Upper lobe of left lung (tissue), 6 donors: Measurements from ENCODE around the gene PPRC1. TPM values are rescaled to one million over a fixed set of nuclear protein-coding genes. Genes with fewer than 3 reads are reported as not detected.

Experiments used
- ATAC-seq, 2 donors: fragments of 200-7000 bp; cut with Tn5 transposase; one replicate each; pipeline ENCODE4 v1.9.1; 2022; ENCODE audit warnings: mild to moderate bottlenecking in 2 of 2, moderate library complexity in 2 of 2; ENCODE audit not compliant: low FRiP score in 2 of 2
- DNase-seq, 2 donors: peaks; one replicate each; pipeline ENCODE4 v3.0.0-alpha.2; 2019 to 2020
- H3K27ac ChIP-seq, 4 donors: fragments of 200-600 bp; sonication (generic); one replicate each; pipeline ENCODE4 v1.5.1; 2016 to 2019
- H3K27me3 ChIP-seq, 4 donors: fragments of 200-600 bp; sonication (generic); one replicate each; pipeline ENCODE4 v1.5.1; 2017 to 2019
- H3K36me3 ChIP-seq, 4 donors: fragments of 200-600 bp; sonication (generic); one replicate each; pipeline ENCODE4 v1.5.1; 2016 to 2019
- H3K4me1 ChIP-seq, 4 donors: fragments of 200-600 bp; sonication (generic); one replicate each; pipeline ENCODE4 v1.5.1; 2018 to 2019
- H3K4me3 ChIP-seq, 4 donors: fragments of 200-600 bp; sonication (generic); one replicate each; pipeline ENCODE4 v1.5.1; 2017 to 2019; ENCODE audit warnings: mild to moderate bottlenecking in 2 of 4, moderate library complexity in 1 of 4
- H3K9me3 ChIP-seq, 4 donors: fragments of 200-600 bp; sonication (generic); one replicate each; pipeline ENCODE4 v1.5.1; 2018 to 2019
- EP300 ChIP-seq, 4 donors: sonication (generic); formaldehyde crosslinking; IDR thresholded peaks; one replicate each; pipeline ENCODE4 v1.5.1; 2017; ENCODE audit warnings: antibody characterized with exemption in 4 of 4, control low read depth in 2 of 4
- POLR2A ChIP-seq, 4 donors: fragments of 450-650 bp; IDR thresholded peaks; one replicate each; pipeline ENCODE4 v1.5.1; 2016 to 2017; ENCODE audit warnings: antibody characterized with exemption in 4 of 4, mild to moderate bottlenecking in 2 of 4
- POLR2AphosphoS5 ChIP-seq, 2 donors: sonication (generic); formaldehyde crosslinking; IDR thresholded peaks; one replicate each; pipeline ENCODE4 v1.5.1; 2017; ENCODE audit warnings: antibody characterized with exemption in 2 of 2
- WGBS, 2 donors: methylation state at CpG; one replicate each; pipeline ENCODE4 v1.1.5; 2017 to 2018; 5-methylcytosine and 5-hydroxymethylcytosine counted together
- total RNA-seq, 6 donors: library from RNA; depleted of rRNA in 4 of 6; stranded (reverse); fragments of >200 nt in 4 of 6; gene quantifications; one replicate each; pipeline versions ENCODE4 v1.1.0 to v1.2.1, GENCODE V29; 2016 to 2021
- TF ChIP-seq, protein P1 (sequence below), 6 experiments: fragments of 450-650 bp in 4 of 6; fragments of 200-600 bp in 2 of 6; sonication (generic) in 2 of 6; IDR thresholded peaks; one replicate each; pipeline ENCODE4 v1.5.1; 2016 to 2019; ENCODE audit warnings: antibody characterized with exemption in 6 of 6
- donor health status: DM: no; HTN: no; CAD: no; lungs with moderate emphysema.
- donor health status: DM: no; HTN: yes; CAD: no; lungs with severe emphysema.

Gene PPRC1
- total RNA-seq, 6 donors from 2014 or later, result 29.3 to 57.6 (median 40.3) TPM

DNA sequence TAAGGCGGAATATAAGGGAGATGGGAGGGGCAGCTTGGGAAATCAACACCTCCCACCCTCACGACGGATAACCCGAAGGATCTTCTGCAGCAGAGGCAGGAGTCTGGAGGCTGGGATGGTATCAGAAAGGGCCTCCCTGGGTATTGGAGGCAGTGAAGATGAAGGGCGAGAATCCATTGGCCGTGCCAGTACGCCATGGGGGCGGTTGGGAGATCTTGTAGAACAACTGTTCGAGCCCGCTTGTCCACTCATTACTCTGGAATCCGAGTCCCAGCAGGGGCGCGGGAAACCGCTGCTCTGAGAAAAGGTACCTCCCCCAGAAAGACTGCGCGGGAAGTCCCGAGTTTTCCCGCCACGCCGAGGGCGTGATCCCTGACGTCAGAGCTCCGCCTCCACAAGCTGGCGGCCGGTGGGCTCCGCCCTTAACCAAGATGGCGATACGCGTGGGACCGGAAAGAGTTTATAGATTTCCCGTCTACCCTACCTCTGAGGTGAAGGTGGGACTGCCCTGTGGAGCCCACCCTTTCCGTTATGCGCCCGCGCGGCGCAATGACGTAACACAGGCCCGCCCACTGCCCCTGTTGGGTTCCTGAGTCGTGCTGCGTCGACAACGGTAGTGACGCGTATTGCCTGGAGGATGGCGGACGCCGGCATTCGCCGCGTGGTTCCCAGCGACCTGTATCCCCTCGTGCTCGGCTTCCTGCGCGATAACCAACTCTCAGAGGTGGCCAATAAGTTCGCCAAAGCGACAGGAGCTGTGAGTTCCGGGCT lies 19.1 kb downstream of the PPRC1 start, which contains the start of gene NOLC1:
Gene NOLC1 (plus strand): TSS at position 616 of the 771 bp plus-strand sequence. CDS start 22 bp downstream, at position 638.
- 9 to 22% methylated on average over 17 to 37 of the region's 59 CpGs for WGBS, 2 donors
- peak in 3 of 4 donors; percentile 58 to 80 (median 77) for TF ChIP-seq POLR2A (IDR thresholded peaks at IDR 0.05)
- TF ChIP-seq, protein P1, sequence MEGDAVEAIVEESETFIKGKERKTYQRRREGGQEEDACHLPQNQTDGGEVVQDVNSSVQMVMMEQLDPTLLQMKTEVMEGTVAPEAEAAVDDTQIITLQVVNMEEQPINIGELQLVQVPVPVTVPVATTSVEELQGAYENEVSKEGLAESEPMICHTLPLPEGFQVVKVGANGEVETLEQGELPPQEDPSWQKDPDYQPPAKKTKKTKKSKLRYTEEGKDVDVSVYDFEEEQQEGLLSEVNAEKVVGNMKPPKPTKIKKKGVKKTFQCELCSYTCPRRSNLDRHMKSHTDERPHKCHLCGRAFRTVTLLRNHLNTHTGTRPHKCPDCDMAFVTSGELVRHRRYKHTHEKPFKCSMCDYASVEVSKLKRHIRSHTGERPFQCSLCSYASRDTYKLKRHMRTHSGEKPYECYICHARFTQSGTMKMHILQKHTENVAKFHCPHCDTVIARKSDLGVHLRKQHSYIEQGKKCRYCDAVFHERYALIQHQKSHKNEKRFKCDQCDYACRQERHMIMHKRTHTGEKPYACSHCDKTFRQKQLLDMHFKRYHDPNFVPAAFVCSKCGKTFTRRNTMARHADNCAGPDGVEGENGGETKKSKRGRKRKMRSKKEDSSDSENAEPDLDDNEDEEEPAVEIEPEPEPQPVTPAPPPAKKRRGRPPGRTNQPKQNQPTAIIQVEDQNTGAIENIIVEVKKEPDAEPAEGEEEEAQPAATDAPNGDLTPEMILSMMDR (IDR thresholded peaks at IDR 0.05), result peak in 2 of 6 experiments; percentile 6 to 24
- TF ChIP-seq POLR2AphosphoS5 (IDR thresholded peaks at IDR 0.05), result peak; percentile 94 to 95
- TF ChIP-seq EP300 (IDR thresholded peaks at IDR 0.05), result peak; percentile 73 to 98 (median 94)
- Histone ChIP-seq H3K4me1 (peaks cover 17 to 27% (median 22%) of the 10 kb centered on the region in 4 donors), H3K27ac (peak within 1 kb of the TSS; percentile 87 to 91 (median 90)), H3K9me3 (no peaks in the 10 kb centered on the region), H3K36me3 (peaks cover 12 to 63% (median 34%) of the 10 kb centered on the region in 4 donors), H3K4me3 (peak within 1 kb of the TSS; percentile 81 to 99 (median 88)), H3K27me3 (no peaks in the 10 kb centered on the region)
- DNase-seq (peak; percentile 99 to 100), ATAC-seq (peak; percentile 98 to 99)

DNA sequence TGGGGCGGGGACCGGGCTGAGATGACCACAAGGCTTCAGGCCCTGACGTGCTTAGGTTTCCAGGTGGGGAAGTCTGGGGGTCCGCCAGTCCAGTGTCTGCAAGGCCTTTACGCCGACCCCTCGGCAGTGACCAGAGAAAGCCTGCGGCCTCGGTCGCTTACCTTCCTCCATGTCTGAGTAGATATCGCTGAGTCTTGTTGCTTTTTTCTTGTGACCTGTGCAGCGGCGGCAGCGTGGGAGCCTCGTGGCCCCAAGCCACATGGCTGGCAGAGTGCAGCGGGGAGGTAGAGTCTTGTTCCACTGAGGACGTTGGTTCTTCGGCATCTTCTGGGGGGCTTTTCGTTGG lies 19.7 kb downstream of the PPRC1 start:
- Histone ChIP-seq H3K27ac (peak overlapping the region; percentile 87 to 91 (median 90)), H3K27me3 (no peaks in the 10 kb centered on the region), H3K4me1 (peaks cover 17 to 27% (median 22%) of the 10 kb centered on the region in 4 donors), H3K4me3 (peak overlapping the region; percentile 81 to 99 (median 88)), H3K36me3 (peaks cover 12 to 63% (median 36%) of the 10 kb centered on the region in 4 donors), H3K9me3 (no peaks in the 10 kb centered on the region)
- DNase-seq (peak in 1 of 2 donors; percentile 85), ATAC-seq (peak; percentile 16 to 44)
- TF ChIP-seq POLR2AphosphoS5 (IDR thresholded peaks at IDR 0.05) (no peak), POLR2A (IDR thresholded peaks at IDR 0.05) (peak in 1 of 4 donors; percentile 19), EP300 (IDR thresholded peaks at IDR 0.05) (no peak)
- TF ChIP-seq, protein P1 (IDR thresholded peaks at IDR 0.05), result no peak
- 0 to 2% methylated on average over 13 to 18 of the region's 19 CpGs for WGBS, 2 donors

DNA sequence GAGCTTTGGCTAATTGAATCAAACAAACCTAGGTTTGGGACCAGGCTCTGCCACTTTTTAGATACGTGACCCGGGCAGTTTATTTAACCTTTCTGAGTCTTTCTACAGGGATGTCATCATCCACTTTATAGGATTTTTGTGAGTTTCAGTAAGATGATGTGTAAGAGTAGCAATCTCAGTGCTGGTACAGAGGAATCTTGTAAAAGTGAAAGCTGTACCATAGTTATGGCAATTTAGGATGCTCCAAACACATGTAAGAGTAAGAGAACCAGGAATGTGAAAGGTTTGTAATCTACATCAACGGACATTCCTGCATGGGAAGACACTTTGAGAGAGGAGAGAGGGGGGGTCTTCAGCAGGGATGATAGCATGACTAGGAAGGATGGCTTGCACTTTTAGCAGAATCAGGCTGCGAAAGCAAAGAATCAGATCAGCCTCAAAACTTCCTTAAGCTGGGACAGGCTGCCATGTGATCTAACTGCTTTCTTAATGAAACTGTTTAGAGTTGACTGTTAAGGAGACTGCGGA lies 20.3 kb downstream of the PPRC1 start:
- TF ChIP-seq EP300 (IDR thresholded peaks at IDR 0.05), result no peak
- TF ChIP-seq POLR2A (IDR thresholded peaks at IDR 0.05), result no peak
- no peak for TF ChIP-seq POLR2AphosphoS5 (IDR thresholded peaks at IDR 0.05)
- TF ChIP-seq, protein P1 (IDR thresholded peaks at IDR 0.05), result no peak
- ATAC-seq (no peak), DNase-seq (no peak)
- H3K36me3 ChIP-seq, result peaks cover 13 to 63% (median 35%) of the 10 kb centered on the region in 4 donors
- H3K27me3 ChIP-seq, result no peaks in the 10 kb centered on the region
- WGBS, 2 donors, result 36 to 39% methylated on average over 5 of the region's 5 CpGs
- no peaks in the 10 kb centered on the region for H3K9me3 ChIP-seq
- peaks cover 17 to 27% (median 22%) of the 10 kb centered on the region in 4 donors for H3K4me1 ChIP-seq
- peak overlapping the region; percentile 87 to 91 (median 90) for H3K27ac ChIP-seq
- H3K4me3 ChIP-seq, result peak overlapping the region; percentile 81 to 99 (median 88)

DNA sequence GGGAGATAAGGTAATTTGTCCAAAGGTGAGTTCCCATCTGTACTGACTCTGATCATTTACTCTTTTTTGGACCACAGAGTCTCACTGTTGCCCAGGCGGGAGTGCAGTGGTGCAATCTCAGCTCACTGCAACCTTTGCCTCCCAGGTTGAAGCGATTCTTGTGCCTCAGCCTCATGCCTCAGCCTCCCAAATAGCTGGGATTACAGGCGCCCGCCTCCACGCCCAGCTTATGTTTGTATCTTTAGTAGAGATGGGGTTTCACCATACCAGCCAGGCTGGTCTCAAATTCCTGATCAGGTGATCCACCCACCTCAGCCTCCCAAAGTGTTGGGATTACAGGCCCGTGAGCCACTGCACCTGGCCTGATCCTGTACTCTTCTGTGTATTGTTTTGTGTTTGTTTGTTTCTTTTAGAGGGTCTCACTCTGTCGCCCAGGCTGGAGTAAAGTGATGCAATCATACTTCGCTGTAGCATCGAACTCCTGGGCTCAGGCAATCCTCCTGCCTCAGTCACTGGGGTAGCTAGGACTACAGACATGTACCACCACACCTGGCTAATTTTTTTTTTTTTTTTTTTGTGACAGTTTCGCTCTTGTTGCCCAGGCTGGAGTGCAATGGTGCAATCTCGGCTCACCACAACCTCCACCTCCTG lies 21.8 kb downstream of the PPRC1 start:
- WGBS, 2 donors, result 90 to 93% methylated on average over 11 of the region's 11 CpGs
- no peak for ATAC-seq
- H3K4me3 ChIP-seq, result no peak overlapping the region

More for the DNA sequence above, 21.8 kb downstream of the PPRC1 start:
- Histone ChIP-seq H3K27me3 (no peaks in the 10 kb centered on the region), H3K9me3 (no peaks in the 10 kb centered on the region), H3K27ac (no peak overlapping the region), H3K4me1 (peaks cover 17 to 27% (median 22%) of the 10 kb centered on the region in 4 donors), H3K36me3 (peaks cover 14 to 63% (median 35%) of the 10 kb centered on the region in 4 donors)
- TF ChIP-seq POLR2A (IDR thresholded peaks at IDR 0.05) (no peak), POLR2AphosphoS5 (IDR thresholded peaks at IDR 0.05) (no peak)
- TF ChIP-seq, protein P1 (IDR thresholded peaks at IDR 0.05), result no peak
- DNase-seq, result no peak
